Activated naive CD4-positive, alpha-beta T cell treated with anti-CD3 and anti-CD28 coated beads, Interleukin-2, amount 50 U/mL, for 24 hours (primary cell): Measurements from ENCODE around the gene EFHD2.
"Not testable (repeated sequence)": the region's sequence is repeated elsewhere in the genome, so short reads cannot be mapped to it uniquely, and the experiment has no call there.

Experiments
- H3K27ac Mint-ChIP-seq: one replicate; pipeline ENCODE4 v1.8.0; 2021; ENCODE audit warnings: mild to moderate bottlenecking, mixed read lengths
- H3K27me3 Mint-ChIP-seq: one replicate; pipeline ENCODE4 v1.8.0; 2021; ENCODE audit warnings: mixed read lengths
- H3K36me3 Mint-ChIP-seq: one replicate; pipeline ENCODE4 v1.8.0; 2021; ENCODE audit warnings: mixed read lengths
- H3K4me1 Mint-ChIP-seq: one replicate; pipeline ENCODE4 v1.8.0; 2021; ENCODE audit warnings: mixed read lengths
- H3K4me3 Mint-ChIP-seq: one replicate; pipeline ENCODE4 v1.8.0; 2021; ENCODE audit warnings: mild to moderate bottlenecking, mixed read lengths
- H3K9me3 Mint-ChIP-seq: one replicate; pipeline ENCODE4 v1.8.0; 2021; ENCODE audit warnings: mixed read lengths

Gene EFHD2

DNA sequence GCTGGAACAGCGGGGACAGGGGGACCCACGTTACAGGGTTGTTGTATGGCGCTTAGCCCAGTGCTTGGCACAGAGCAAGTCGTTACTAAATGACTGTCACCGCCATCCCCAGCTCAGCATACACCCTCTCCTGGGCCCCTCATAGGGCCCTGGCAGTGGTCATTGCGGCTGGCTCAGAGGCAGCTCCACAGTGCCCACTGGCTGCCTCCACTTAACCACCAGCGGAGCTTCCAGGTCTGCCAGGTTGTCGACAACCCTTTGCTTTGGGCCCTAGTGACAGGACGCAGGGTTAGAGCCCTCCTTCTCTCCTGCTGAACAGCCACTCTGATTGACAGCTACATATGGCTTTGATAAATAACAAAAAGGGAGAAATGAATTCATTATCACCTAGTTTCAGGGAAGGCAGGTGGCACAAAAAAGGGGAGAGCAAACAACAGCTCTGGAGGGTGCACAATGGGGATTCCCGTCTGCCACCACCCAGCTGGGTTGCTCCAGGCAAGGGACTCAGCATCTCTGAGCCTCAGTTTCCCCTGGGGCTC is 4.8 kb downstream of the EFHD2 start:
- peaks cover 67% of the 10 kb centered on the region for H3K4me1 Mint-ChIP-seq

DNA sequence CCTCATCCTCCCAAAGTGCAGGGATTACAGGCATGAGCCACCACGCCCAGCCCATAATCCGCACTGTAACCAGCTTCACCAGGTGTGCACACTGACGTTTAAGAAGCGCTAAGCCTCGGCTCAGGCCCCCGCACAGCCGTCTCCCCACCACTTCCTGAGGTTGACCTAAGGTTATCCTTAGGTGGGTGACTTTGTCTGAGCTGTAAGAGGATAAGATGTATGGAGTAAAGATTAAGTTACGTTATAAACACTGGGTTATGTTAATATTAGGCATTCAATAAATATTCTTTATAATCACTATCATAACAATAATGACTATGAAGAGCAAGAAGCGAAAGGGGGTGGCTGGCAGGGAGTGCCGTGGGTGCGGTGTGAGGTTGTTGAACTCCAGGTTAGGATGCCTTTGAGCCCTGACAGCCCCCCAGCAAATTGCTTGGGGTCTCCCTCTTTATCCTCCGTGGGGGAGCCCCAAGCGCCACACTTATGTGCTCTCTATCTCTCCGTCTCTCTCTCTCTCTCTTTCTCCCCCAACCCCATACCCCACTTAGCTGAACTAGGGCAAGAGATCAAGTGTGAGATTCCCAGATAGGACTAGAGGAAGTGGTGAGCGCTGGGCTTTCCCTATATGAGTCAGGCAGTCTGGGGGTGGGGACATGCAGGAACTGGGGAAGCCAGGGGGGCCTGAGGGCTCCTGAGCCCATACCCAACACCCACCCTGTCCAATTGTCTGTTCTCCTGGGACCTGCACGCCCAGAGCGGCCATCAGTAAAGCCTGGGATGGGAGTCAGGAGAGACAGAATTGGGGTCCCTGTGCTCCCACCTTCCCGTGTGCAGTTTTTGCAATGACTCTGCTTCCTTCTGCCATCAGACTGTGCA is 7.6 kb downstream of the EFHD2 start:
- Mint-ChIP-seq H3K4me1 (peaks cover 68% of the 10 kb centered on the region), H3K27me3 (no peaks in the 10 kb centered on the region), H3K4me3 (peak overlapping the region; percentile 75), H3K27ac (peak overlapping the region; percentile 65), H3K36me3 (peaks cover 7% of the 10 kb centered on the region), H3K9me3 (no peaks in the 10 kb centered on the region)

More for the DNA sequence above, 4.8 kb downstream of the EFHD2 start:
- Mint-ChIP-seq H3K9me3 (no peaks in the 10 kb centered on the region), H3K4me3 (no peak overlapping the region), H3K27me3 (no peaks in the 10 kb centered on the region), H3K36me3 (peaks cover 2% of the 10 kb centered on the region), H3K27ac (no peak overlapping the region)

- H3K4me1 Mint-ChIP-seq: peaks cover 57% of the 10 kb centered on the region
- H3K27me3 Mint-ChIP-seq: no peaks in the 10 kb centered on the region
- no peak overlapping the region for H3K27ac Mint-ChIP-seq
- peaks cover 7% of the 10 kb centered on the region for H3K36me3 Mint-ChIP-seq
- no peak overlapping the region for H3K4me3 Mint-ChIP-seq
- H3K9me3 Mint-ChIP-seq: no peaks in the 10 kb centered on the region
Measured at GRCh38 chr1:15418806-15419515, 9.3 kb downstream of the EFHD2 start.

DNA sequence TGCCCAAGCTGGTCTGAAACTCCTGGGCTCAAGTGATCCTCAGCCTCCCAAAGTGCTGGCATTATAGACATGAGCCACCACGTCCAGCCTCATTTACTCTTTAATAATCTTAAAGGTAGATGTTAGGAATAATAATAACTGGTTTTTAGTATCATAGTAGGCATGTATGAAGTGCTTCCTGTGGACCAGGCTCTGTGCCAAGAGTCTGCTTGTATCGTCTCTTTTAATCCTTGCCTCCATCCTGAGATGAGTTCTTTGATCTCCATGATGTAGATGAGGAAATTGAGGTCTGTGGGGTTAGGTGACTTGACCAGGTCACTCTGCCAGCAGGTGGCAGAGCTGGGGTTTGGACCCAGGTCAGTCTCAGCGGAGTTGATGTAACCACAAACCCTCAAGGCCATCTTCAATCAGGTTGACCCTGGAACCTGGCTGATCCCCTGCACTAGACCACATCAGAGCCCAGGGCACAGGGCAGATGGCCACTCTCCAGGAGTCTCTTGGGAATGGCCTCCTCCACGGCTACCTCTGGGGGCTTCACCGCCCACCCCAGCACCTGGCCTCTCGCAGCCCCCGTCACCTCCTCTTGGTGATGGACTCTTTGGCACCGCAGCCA is 11.3 kb downstream of the EFHD2 start:
- Mint-ChIP-seq H3K27me3 (no peaks in the 10 kb centered on the region), H3K27ac (no peak overlapping the region), H3K9me3 (no peaks in the 10 kb centered on the region), H3K36me3 (peaks cover 4% of the 10 kb centered on the region), H3K4me3 (no peak overlapping the region), H3K4me1 (peaks cover 41% of the 10 kb centered on the region)

DNA sequence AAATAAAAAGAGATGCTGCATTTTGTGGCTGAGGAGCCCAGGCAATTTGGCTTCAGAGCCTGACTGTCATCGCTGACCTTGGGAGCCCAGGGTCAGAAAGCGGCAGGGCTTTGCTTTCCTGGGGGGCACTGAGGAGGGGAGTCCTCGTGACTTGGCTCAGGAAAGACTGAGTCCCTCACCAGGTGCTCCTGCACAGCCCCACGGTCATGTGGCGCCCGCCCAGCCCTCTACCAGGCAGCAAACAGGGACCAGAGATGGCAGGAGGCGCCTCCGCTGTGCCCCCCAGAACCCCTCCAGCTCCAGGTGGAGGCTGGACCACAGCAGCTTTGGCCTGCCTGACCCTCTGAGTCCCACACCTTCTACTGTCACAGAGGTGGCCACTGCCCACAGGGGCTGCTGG is 13.2 kb downstream of the EFHD2 start:
- Mint-ChIP-seq H3K27ac (peak overlapping the region; percentile 8), H3K9me3 (no peaks in the 10 kb centered on the region), H3K4me1 (peaks cover 22% of the 10 kb centered on the region), H3K27me3 (no peaks in the 10 kb centered on the region), H3K4me3 (no peak overlapping the region), H3K36me3 (peaks cover 4% of the 10 kb centered on the region)

GRCh38 chr1:15423355-15424077 is 13.8 kb downstream of the EFHD2 start:
- Mint-ChIP-seq H3K4me3 (no peak overlapping the region), H3K27ac (peak overlapping the region; percentile 8), H3K27me3 (no peaks in the 10 kb centered on the region), H3K36me3 (peaks cover 4% of the 10 kb centered on the region), H3K4me1 (peaks cover 19% of the 10 kb centered on the region), H3K9me3 (no peaks in the 10 kb centered on the region)

DNA sequence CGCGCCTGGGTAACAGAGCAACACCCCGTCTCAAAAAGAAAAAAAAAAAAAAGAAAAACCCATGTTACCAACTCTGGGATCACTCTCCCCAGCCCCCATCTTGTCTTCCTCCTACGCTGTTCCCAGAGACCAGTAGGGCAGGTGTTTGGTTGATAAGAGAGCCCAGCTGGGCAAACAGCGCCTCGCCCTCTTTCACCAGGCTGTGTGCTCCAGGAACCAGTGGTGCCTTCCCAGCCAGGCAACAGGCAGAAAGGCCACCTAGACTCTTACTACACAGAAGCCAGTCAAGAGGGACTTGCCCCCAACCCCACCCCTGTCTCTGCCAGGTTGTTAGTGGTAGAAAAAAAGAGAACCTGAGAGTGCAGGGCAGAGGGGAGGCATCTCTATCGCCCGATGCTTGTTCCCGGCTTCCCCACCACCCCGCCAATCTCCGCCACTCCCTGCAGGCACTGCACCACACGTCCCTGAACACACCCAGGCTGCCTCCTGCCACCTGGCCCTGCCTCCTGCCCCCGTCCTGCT is 14.5 kb downstream of the EFHD2 start:
- Mint-ChIP-seq H3K9me3 (no peaks in the 10 kb centered on the region), H3K27me3 (no peaks in the 10 kb centered on the region), H3K4me1 (peaks cover 15% of the 10 kb centered on the region), H3K27ac (peak overlapping the region; percentile 17), H3K36me3 (peaks cover 4% of the 10 kb centered on the region), H3K4me3 (no peak overlapping the region)

- Mint-ChIP-seq H3K4me3 (no peak overlapping the region), H3K27ac (no peak overlapping the region), H3K36me3 (peaks cover 4% of the 10 kb centered on the region), H3K27me3 (no peaks in the 10 kb centered on the region), H3K9me3 (no peaks in the 10 kb centered on the region), H3K4me1 (peaks cover 13% of the 10 kb centered on the region)
Measured at GRCh38 chr1:15424981-15425380, 15.3 kb downstream of the EFHD2 start.

DNA sequence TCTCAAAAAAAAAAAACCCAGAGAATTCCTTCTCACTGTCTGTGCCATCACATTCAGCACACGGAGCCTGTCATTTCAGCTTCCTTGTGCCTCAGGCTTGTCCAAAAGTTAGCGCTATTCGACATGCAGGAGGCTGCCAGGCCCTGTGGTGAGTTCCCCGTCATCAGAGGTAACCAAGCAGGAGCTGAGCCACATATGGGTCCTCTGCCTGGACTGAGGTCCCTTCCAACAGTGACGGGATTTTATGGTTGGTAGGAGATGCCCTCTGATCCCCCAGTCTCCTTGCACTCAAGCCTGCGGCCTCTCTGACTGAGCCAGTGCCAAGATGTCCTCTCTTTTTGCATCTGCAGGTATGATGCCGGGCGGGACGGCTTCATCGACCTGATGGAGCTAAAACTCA is 15.8 kb downstream of the EFHD2 start:
- Mint-ChIP-seq H3K36me3 (peaks cover 2% of the 10 kb centered on the region), H3K9me3 (no peaks in the 10 kb centered on the region), H3K27ac (peak overlapping the region; percentile 69), H3K4me3 (no peak overlapping the region), H3K27me3 (no peaks in the 10 kb centered on the region), H3K4me1 (peaks cover 10% of the 10 kb centered on the region)

- Mint-ChIP-seq H3K4me1 (peaks cover 9% of the 10 kb centered on the region), H3K36me3 (peaks cover under 1% of the 10 kb centered on the region), H3K9me3 (no peaks in the 10 kb centered on the region), H3K4me3 (no peak overlapping the region), H3K27ac (peak overlapping the region; percentile 69), H3K27me3 (no peaks in the 10 kb centered on the region)
Measured at GRCh38 chr1:15425958-15426357, 16.3 kb downstream of the EFHD2 start.

DNA sequence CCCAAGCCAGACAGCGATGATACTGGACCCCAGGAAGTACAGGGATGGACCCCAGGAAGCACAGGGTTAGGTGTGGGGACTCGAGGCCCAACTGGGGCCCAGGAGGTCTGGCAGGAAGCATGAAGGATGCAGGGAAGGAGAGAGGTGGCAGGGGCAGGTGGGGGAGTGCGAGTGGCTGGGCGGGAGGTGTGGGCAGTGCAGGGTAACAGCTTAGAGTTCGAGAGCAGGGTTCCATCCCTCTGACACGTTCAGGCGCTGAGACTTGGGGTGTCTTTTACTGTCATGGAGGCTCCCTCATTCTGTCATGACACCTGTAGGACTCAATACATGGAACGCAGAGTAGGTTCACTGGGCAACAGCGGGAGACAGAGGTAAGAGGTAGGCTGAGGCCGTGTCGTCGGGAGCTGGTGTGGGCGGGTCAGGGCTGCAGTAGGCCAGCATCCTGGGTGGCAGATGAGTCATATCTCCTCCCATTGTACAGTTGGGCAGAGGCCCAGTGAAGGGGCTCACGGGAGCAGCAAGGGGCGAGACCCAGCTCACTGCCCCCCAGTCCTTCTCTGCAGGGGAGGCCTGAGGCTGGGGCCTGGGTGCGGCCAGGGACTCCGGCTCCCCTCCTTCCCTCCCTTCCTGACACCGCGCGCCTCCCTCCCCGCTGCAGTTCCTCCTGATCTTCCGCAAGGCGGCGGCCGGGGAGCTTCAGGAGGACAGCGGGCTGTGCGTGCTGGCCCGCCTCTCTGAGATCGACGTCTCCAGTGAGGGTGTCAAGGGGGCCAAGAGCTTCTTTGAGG is 17.0 kb downstream of the EFHD2 start:
- H3K4me3 Mint-ChIP-seq: no peak overlapping the region
- H3K36me3 Mint-ChIP-seq: no peaks in the 10 kb centered on the region
- H3K9me3 Mint-ChIP-seq: no peaks in the 10 kb centered on the region
- H3K27ac Mint-ChIP-seq: peak overlapping the region; percentile 69
- H3K27me3 Mint-ChIP-seq: no peaks in the 10 kb centered on the region
- peaks cover 5% of the 10 kb centered on the region for H3K4me1 Mint-ChIP-seq

- Mint-ChIP-seq H3K36me3 (no peaks in the 10 kb centered on the region), H3K4me3 (no peak overlapping the region), H3K27ac (no peak overlapping the region), H3K9me3 (no peaks in the 10 kb centered on the region), H3K4me1 (peaks cover 4% of the 10 kb centered on the region), H3K27me3 (no peaks in the 10 kb centered on the region)
Measured at GRCh38 chr1:15427280-15427666, 17.6 kb downstream of the EFHD2 start.

DNA sequence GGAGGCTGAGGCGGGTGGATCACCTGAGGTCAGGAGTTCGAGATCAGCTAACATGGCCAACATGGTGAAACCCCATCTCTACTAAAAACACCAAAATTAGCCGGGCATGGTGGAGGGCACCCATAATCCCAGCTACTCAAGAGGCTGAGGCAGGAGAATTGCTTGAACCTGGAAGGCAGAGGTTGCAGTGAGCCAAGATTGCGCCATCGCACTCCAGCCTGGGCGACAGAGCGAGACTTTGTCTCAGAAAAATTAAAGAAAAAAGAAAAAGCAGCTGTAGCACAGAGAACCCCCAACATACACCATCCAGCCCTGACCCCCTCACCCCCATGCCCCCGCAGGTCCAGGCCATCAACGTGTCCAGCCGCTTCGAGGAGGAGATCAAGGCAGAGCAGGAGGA is 18.6 kb downstream of the EFHD2 start:
- not testable (repeated sequence) for H3K27ac Mint-ChIP-seq, H3K9me3 Mint-ChIP-seq, H3K36me3 Mint-ChIP-seq, H3K4me3 Mint-ChIP-seq, H3K27me3 Mint-ChIP-seq, H3K4me1 Mint-ChIP-seq

- H3K4me1 Mint-ChIP-seq: peaks cover 4% of the 10 kb centered on the region
Measured at GRCh38 chr1:15428815-15429435, 19.2 kb downstream of the EFHD2 start.

More at GRCh38 chr1:15428815-15429435, 19.2 kb downstream of the EFHD2 start:
- no peaks in the 10 kb centered on the region for H3K27me3 Mint-ChIP-seq
- H3K9me3 Mint-ChIP-seq: no peaks in the 10 kb centered on the region
- no peaks in the 10 kb centered on the region for H3K36me3 Mint-ChIP-seq
- no peak overlapping the region for H3K4me3 Mint-ChIP-seq
- H3K27ac Mint-ChIP-seq: no peak overlapping the region
